ENCODE data around the gene ZNF366.

GRCh38 chr5:72408127-72408526 is 99.1 kb downstream of the ZNF366 start:
- TF ChIP-seq CTCF (conservative IDR thresholded peaks at IDR 0.05; ENCODE audit: low read length) (no peak), EZH2phosphoT487 (IDR thresholded peaks at IDR 0.05; ENCODE audit: borderline replicate concordance) (no peak)
